Trophoblast cell (in vitro differentiated cells and primary cell): ENCODE data around the gene APBA2.

Experiments
- DNase-seq, 2 donors: peaks; one replicate each; pipeline ENCODE4 v3.0.0-alpha.2; 2016
- H2AFZ ChIP-seq: 2 replicates; pipeline ENCODE4 v1.6.1; 2013; ENCODE audit warnings: low read length, moderate library complexity, mild to moderate bottlenecking; ENCODE audit not compliant: insufficient read depth, poor library complexity
- H2AK5ac ChIP-seq: 2 replicates; pipeline ENCODE4 v1.6.1; 2013; ENCODE audit warnings: mild to moderate bottlenecking, low read length
- H2BK120ac ChIP-seq: 2 replicates; pipeline ENCODE4 v1.6.1; 2013; ENCODE audit warnings: low read length, mild to moderate bottlenecking, moderate library complexity; ENCODE audit not compliant: insufficient read depth, poor library complexity
- H2BK12ac ChIP-seq: 2 replicates; pipeline ENCODE4 v1.6.1; 2013; ENCODE audit warnings: mild to moderate bottlenecking, low read length, moderate library complexity
- H2BK5ac ChIP-seq: 2 replicates; pipeline ENCODE4 v1.6.1; 2013; ENCODE audit warnings: low read length, low read depth, moderate library complexity, mild to moderate bottlenecking; ENCODE audit not compliant: poor library complexity
- H3K14ac ChIP-seq: 2 replicates; pipeline ENCODE4 v1.6.1; 2013; ENCODE audit warnings: mild to moderate bottlenecking, low read length
- H3K18ac ChIP-seq: 2 replicates; pipeline ENCODE4 v1.6.1; 2013; ENCODE audit warnings: mild to moderate bottlenecking, low read length
- H3K23ac ChIP-seq: 2 replicates; pipeline ENCODE4 v1.6.1; 2013; ENCODE audit warnings: low read length
- H3K27ac ChIP-seq: 2 replicates; pipeline ENCODE4 v1.5.1; 2013; ENCODE audit warnings: low read depth, mild to moderate bottlenecking, inconsistent platforms, low read length, moderate library complexity
- H3K27me3 ChIP-seq: 2 replicates; pipeline ENCODE4 v1.6.1; 2013; ENCODE audit warnings: inconsistent platforms, mild to moderate bottlenecking, low read length, moderate library complexity; ENCODE audit not compliant: insufficient read depth
- H3K36me3 ChIP-seq, 2 experiments: 1 replicate in 1 of 2; 2 replicates in 1 of 2; pipeline ENCODE4 v1.6.1; 2013; ENCODE audit warnings: low read length in 2 of 2, mild to moderate bottlenecking in 2 of 2, moderate library complexity in 1 of 2; ENCODE audit not compliant: insufficient read depth in 2 of 2, control insufficient read depth in 1 of 2
- H3K4ac ChIP-seq: 2 replicates; pipeline ENCODE4 v1.6.1; 2013; ENCODE audit warnings: low read depth, mild to moderate bottlenecking, low read length, moderate library complexity
- H3K4me1 ChIP-seq, 2 experiments: 1 replicate in 1 of 2; 2 replicates in 1 of 2; pipeline ENCODE4 v1.6.1; 2013; ENCODE audit warnings: low read length in 2 of 2, mild to moderate bottlenecking in 2 of 2, moderate library complexity in 1 of 2; ENCODE audit not compliant: insufficient read depth in 2 of 2, control insufficient read depth in 1 of 2
- H3K4me2 ChIP-seq: 2 replicates; pipeline ENCODE4 v1.6.1; 2013; ENCODE audit warnings: inconsistent platforms, mild to moderate bottlenecking, low read length, moderate library complexity
- H3K4me3 ChIP-seq: 2 replicates; pipeline ENCODE4 v1.5.1; 2013; ENCODE audit warnings: mild to moderate bottlenecking, low read depth, low read length, inconsistent platforms
- H3K79me1 ChIP-seq: one replicate; pipeline ENCODE4 v1.6.1; 2013; ENCODE audit warnings: low read length
- H3K79me2 ChIP-seq: 2 replicates; pipeline ENCODE4 v1.6.1; 2013; ENCODE audit warnings: low read length, mild to moderate bottlenecking; ENCODE audit not compliant: control insufficient read depth, insufficient read depth, poor library complexity
- H3K9ac ChIP-seq: 2 replicates; pipeline ENCODE4 v1.6.1; 2013; ENCODE audit warnings: mild to moderate bottlenecking, low read length
- H3K9me3 ChIP-seq: 2 replicates; pipeline ENCODE4 v1.6.1; 2013; ENCODE audit warnings: low read depth, mild to moderate bottlenecking, control low read depth, inconsistent platforms, low read length; ENCODE audit not compliant: insufficient read depth
- H4K12ac ChIP-seq: 2 replicates; pipeline ENCODE4 v1.6.1; 2013; ENCODE audit warnings: low read depth, mild to moderate bottlenecking, low read length, moderate library complexity
- H4K8ac ChIP-seq: 2 replicates; pipeline ENCODE4 v1.6.1; 2013; ENCODE audit warnings: low read depth, mild to moderate bottlenecking, low read length, moderate library complexity
- H4K91ac ChIP-seq: one replicate; pipeline ENCODE4 v1.6.1; 2013; ENCODE audit warnings: low read depth, mild to moderate bottlenecking, low read length, moderate library complexity
- WGBS: extraction: QIAGEN DNeasy Blood & Tissue Kit; methylation state at CpG from one replicate; pipeline ENCODE4 v1.1.7; 2013; ENCODE audit warnings: missing lambda C conversion rate; ENCODE audit not compliant: insufficient read length, insufficient coverage; ENCODE audit errors: extremely low coverage; 5-methylcytosine and 5-hydroxymethylcytosine counted together

APBA2 gene

GRCh38 chr15:28922707-28923012 is 36.9 kb downstream of the APBA2 start:
- H3K79me2 ChIP-seq: no peaks in the 10 kb centered on the region
- no peaks in the 10 kb centered on the region for H3K4me1 ChIP-seq
- peak overlapping the region; percentile 23 for H3K4me3 ChIP-seq
- H2BK12ac ChIP-seq: no peak overlapping the region
- no peaks in the 10 kb centered on the region for H3K27me3 ChIP-seq
- H3K4me2 ChIP-seq: no peak overlapping the region
- H2AK5ac ChIP-seq: no peak overlapping the region
- no peak overlapping the region for H3K9ac ChIP-seq
- no peak overlapping the region for H2BK120ac ChIP-seq
- H4K91ac ChIP-seq: no peak overlapping the region
- no peak for DNase-seq
- H4K8ac ChIP-seq: no peak overlapping the region
- H4K12ac ChIP-seq: no peak overlapping the region
- H3K9me3 ChIP-seq: no peaks in the 10 kb centered on the region
- H3K27ac ChIP-seq: no peak overlapping the region
- no peak overlapping the region for H3K14ac ChIP-seq
- WGBS: no CpG with 5 or more reads among the region's 5 CpGs
- H3K36me3 ChIP-seq: no peaks in the 10 kb centered on the region
- no peak overlapping the region for H3K23ac ChIP-seq
- no peak overlapping the region for H2AFZ ChIP-seq
- H3K18ac ChIP-seq: no peak overlapping the region
- no peaks in the 10 kb centered on the region for H3K79me1 ChIP-seq
- no peak overlapping the region for H2BK5ac ChIP-seq
- no peak overlapping the region for H3K4ac ChIP-seq

- Histone ChIP-seq H3K27me3 (no peaks in the 10 kb centered on the region), H3K23ac (no peak overlapping the region), H2BK120ac (no peak overlapping the region), H2BK5ac (no peak overlapping the region), H3K4me1 (no peaks in the 10 kb centered on the region), H2AFZ (no peak overlapping the region), H3K79me1 (no peaks in the 10 kb centered on the region), H3K18ac (no peak overlapping the region), H3K36me3 (no peaks in the 10 kb centered on the region), H3K14ac (no peak overlapping the region), H4K8ac (no peak overlapping the region), H2AK5ac (no peak overlapping the region), H3K4me3 (no peak overlapping the region), H2BK12ac (no peak overlapping the region), H3K27ac (no peak overlapping the region), H3K79me2 (no peaks in the 10 kb centered on the region), H4K12ac (no peak overlapping the region), H3K9ac (no peak overlapping the region), H4K91ac (no peak overlapping the region), H3K4ac (no peak overlapping the region), H3K9me3 (no peaks in the 10 kb centered on the region), H3K4me2 (no peak overlapping the region)
- no peak for DNase-seq
- WGBS: no CpG with 5 or more reads among the region's 8 CpGs
These were observed 38.0 kb downstream of the APBA2 start for GRCh38 chr15:28923726-28924280.

- H2BK12ac ChIP-seq: no peak overlapping the region
- H3K27me3 ChIP-seq: no peaks in the 10 kb centered on the region
- no peak overlapping the region for H3K9ac ChIP-seq
- no peaks in the 10 kb centered on the region for H3K4me1 ChIP-seq
- H3K36me3 ChIP-seq: no peaks in the 10 kb centered on the region
- no peak overlapping the region for H4K8ac ChIP-seq
- no peak overlapping the region for H2BK5ac ChIP-seq
- no peak overlapping the region for H3K4me2 ChIP-seq
- no peak overlapping the region for H3K23ac ChIP-seq
- H3K9me3 ChIP-seq: no peaks in the 10 kb centered on the region
- no peak overlapping the region for H3K27ac ChIP-seq
- no CpG with 5 or more reads among the region's 5 CpGs for WGBS
- H3K79me1 ChIP-seq: no peaks in the 10 kb centered on the region
- no peak overlapping the region for H3K18ac ChIP-seq
- H3K4me3 ChIP-seq: no peak overlapping the region
- H2BK120ac ChIP-seq: no peak overlapping the region
- no peak overlapping the region for H2AFZ ChIP-seq
- H4K91ac ChIP-seq: no peak overlapping the region
- no peak overlapping the region for H3K14ac ChIP-seq
- no peak for DNase-seq
- no peak overlapping the region for H3K4ac ChIP-seq
- no peak overlapping the region for H2AK5ac ChIP-seq
- H4K12ac ChIP-seq: no peak overlapping the region
- no peaks in the 10 kb centered on the region for H3K79me2 ChIP-seq
These were observed 41.3 kb downstream of the APBA2 start for GRCh38 chr15:28927043-28927442.

- Histone ChIP-seq H2BK5ac (no peak overlapping the region), H3K23ac (no peak overlapping the region), H3K4me1 (no peaks in the 10 kb centered on the region), H3K27me3 (no peaks in the 10 kb centered on the region), H3K4me2 (no peak overlapping the region), H3K27ac (no peak overlapping the region), H4K12ac (no peak overlapping the region), H4K8ac (no peak overlapping the region), H3K4me3 (no peak overlapping the region), H3K36me3 (no peaks in the 10 kb centered on the region), H3K9me3 (peaks cover 2% of the 10 kb centered on the region), H3K4ac (no peak overlapping the region), H3K79me2 (no peaks in the 10 kb centered on the region), H3K9ac (no peak overlapping the region), H3K14ac (no peak overlapping the region), H2BK120ac (no peak overlapping the region), H2AK5ac (no peak overlapping the region), H2BK12ac (no peak overlapping the region), H3K79me1 (no peaks in the 10 kb centered on the region), H3K18ac (no peak overlapping the region), H2AFZ (no peak overlapping the region), H4K91ac (no peak overlapping the region)
- no CpG with 5 or more reads among the region's 10 CpGs for WGBS
- DNase-seq: no peak
These were observed 43.4 kb downstream of the APBA2 start for GRCh38 chr15:28929200-28929599.
